NB4 (cell line): ENCODE data around the gene HDGFL1.

Source experiments
- DNase-seq: peaks from one replicate; pipeline ENCODE4 v3.0.0; 2010; ENCODE audit warnings: low read depth
- H3K4me3 ChIP-seq: one replicate; pipeline ENCODE4 v1.5.1; 2011; ENCODE audit warnings: mild to moderate bottlenecking, low read depth, low read length, moderate library complexity
- CTCF ChIP-seq: IDR thresholded peaks from one replicate; pipeline ENCODE4 v1.5.1; 2012; ENCODE audit warnings: low read depth, low read length
- MAX ChIP-seq: IDR thresholded peaks from 2 replicates; pipeline ENCODE4 v1.6.1; 2011; ENCODE audit warnings: low read depth, low read length
- MYC ChIP-seq: IDR thresholded peaks from 2 replicates; pipeline ENCODE4 v1.6.1; 2011; ENCODE audit warnings: low read depth, low read length
- POLR2A ChIP-seq: IDR thresholded peaks from 2 replicates; pipeline ENCODE4 v1.6.1; 2011; ENCODE audit warnings: mild to moderate bottlenecking; ENCODE audit not compliant: insufficient read length; ENCODE audit errors: extremely low read depth

The HDGFL1 gene

GRCh38 chr6:22569281-22570184 is at the start of gene HDGFL1:
Gene HDGFL1 (plus strand): TSS chr6:22569566. CDS start chr6:22569576, 10 bp downstream.
- no peak within 1 kb of the TSS for H3K4me3 ChIP-seq
- TF ChIP-seq MYC (no peak), MAX (no peak)
- DNase-seq: no peak

- TF ChIP-seq MYC: no peak
- TF ChIP-seq CTCF: no peak
- TF ChIP-seq POLR2A: no peak
- no peak for TF ChIP-seq MAX
- H3K4me3 ChIP-seq: no peak overlapping the region
- DNase-seq: no peak
Measured at GRCh38 chr6:22521035-22521434, 48.3 kb upstream of the HDGFL1 start.

- no peak for DNase-seq
- no peak overlapping the region for H3K4me3 ChIP-seq
- no peak for TF ChIP-seq POLR2A
- TF ChIP-seq CTCF: no peak
- no peak for TF ChIP-seq MYC
- TF ChIP-seq MAX: no peak
Measured at GRCh38 chr6:22526736-22527135, 42.6 kb upstream of the HDGFL1 start.

- TF ChIP-seq POLR2A (no peak), MAX (no peak), MYC (no peak), CTCF (no peak)
- DNase-seq: no peak
- no peak overlapping the region for H3K4me3 ChIP-seq
Measured at GRCh38 chr6:22529866-22530265, 39.5 kb upstream of the HDGFL1 start.

- TF ChIP-seq CTCF (no peak), POLR2A (no peak), MAX (no peak), MYC (no peak)
- DNase-seq: no peak
- no peak overlapping the region for H3K4me3 ChIP-seq
Measured at GRCh38 chr6:22530506-22530905, 38.9 kb upstream of the HDGFL1 start.

GRCh38 chr6:22536122-22536521 is 33.2 kb upstream of the HDGFL1 start:
- no peak overlapping the region for H3K4me3 ChIP-seq
- TF ChIP-seq MYC (no peak), MAX (no peak), POLR2A (no peak), CTCF (no peak)
- no peak for DNase-seq
